Activated CD4-positive, alpha-beta T cell treated with anti-CD3 and anti-CD28 coated beads, Interleukin-2, Interleukin-6, amounts not matched to agents 100 ng/mL and 50 ng/mL, durations not matched to agents 16 hours and 8 hours (primary cell): ENCODE data around the gene FAM228B.
"Not testable (repeated sequence)": the region's sequence is repeated elsewhere in the genome, so short reads cannot be mapped to it uniquely, and the experiment has no call there.

Source experiments
- DNase-seq: peaks from one replicate; pipeline ENCODE4 v3.0.0-alpha.2; 2020

FAM228B gene

DNA sequence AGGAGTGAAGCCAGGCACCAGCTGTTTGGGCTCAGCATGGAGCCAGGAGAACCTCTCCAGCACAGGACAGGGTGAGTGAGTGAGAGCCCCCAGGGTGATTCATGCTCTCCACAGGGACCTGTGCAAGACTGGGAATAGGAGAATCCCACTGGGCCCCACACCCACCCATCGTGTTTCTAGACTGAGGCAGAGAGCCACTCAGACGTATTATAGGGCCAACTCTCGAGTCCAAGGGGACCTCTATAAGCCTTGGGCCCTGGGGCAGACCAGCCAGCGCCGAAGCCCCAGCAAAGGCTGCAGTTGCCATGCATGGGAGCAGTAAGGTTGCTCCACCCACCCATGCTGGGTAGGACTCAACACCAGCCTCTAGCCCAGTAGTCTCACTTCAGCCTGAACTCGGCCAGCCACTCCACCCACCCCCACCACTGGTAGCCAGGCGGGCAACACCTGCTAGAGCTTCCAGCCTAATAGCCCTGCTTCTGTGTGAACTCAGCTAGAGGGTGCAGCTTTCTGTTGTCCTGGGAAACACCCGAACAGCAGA, 19.1 kb upstream of the FAM228B start:
- DNase-seq: no peak

DNA sequence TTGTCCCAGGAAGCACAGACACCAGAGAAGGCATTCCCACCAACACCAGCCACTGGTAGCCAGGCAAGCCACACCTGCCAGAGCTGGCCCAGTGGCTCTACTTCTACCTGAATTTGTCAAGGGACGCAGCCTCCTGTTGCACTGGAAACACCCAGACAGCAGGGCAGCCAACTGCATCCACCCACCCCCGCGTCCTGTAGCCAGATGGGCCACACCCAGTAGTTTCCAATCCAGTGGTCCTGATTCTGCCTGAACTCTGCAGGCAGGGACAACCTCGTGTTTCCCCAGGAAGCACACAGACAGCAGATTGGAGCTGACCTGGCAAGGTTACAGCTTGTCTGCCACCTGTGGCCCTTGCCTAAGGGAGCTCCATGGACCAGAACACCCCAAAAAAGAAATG, 18.4 kb upstream of the FAM228B start:
- DNase-seq: no peak

DNA sequence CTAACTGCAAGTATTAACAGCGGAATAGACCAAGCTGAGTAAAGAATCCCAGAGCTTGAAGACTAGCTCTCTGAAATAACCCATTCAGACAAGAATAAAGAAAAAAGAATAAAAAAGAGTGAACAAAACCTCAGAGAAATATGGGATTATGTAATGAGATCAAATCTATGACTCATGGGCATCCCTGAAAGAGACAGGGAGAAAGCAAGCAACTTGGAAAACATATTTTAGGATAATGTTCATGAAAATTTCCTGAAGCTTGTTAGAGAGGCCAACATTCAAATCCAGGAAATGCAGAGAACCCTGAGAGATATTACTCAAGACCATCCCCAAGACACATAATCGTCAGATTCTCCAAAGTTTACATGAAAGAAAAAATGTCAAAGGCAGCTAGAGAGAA, 17.5 kb upstream of the FAM228B start:
- DNase-seq: no peak

DNA sequence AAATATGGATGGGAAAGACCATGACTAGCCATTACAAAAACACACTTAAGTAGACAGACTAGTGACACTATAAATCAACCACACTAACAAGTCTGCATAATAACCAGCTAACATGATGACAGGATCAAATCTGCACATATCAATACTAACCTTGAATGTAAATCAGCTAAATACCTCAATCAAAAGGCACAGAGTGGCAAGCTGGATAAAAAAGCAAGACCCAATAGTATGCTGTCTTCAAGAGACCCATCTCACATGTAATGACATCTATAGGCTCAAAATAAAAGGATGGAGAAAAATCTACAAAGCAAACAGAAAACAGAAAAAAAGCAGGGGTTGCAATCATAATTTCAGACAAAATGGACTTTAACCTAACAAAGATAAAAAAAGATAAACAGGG, 16.5 kb upstream of the FAM228B start:
- no peak for DNase-seq

DNA sequence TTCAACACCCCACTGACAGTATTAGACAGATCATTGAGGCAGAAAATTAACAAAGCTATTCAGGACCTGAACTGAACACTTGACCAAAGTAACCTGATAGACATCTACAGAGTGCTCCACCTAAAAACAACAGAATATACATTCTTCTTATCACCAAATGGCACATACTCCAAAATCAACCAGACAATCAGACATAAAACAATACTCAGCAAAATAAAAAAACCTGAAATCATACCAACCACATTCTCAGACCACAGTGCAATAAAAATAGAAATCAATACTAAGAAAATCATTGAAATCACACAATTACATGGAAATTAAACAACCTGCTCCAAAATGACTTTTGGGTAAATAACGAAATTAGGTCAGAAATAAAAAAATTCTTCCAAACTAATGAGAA, 15.9 kb upstream of the FAM228B start:
- DNase-seq: no peak

DNA sequence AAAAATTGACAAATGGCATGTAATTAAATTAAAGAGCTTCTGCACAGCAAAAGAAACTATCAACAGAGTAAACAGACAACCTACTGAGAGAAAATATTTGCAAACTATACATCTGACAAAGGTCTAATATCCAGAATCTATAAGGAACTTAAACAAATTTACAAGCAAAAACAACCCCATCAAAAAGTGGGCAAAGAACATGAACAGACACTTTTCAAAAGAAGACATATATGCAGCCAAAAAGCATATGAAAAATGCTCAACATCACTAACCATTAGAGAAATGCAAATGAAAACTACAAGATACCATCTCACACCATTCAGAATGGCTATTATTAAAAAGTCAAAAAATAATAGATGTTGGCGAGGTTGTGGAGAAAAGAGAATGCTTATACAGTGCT, 13.8 kb upstream of the FAM228B start:
- DNase-seq: not testable (repeated sequence)

DNA sequence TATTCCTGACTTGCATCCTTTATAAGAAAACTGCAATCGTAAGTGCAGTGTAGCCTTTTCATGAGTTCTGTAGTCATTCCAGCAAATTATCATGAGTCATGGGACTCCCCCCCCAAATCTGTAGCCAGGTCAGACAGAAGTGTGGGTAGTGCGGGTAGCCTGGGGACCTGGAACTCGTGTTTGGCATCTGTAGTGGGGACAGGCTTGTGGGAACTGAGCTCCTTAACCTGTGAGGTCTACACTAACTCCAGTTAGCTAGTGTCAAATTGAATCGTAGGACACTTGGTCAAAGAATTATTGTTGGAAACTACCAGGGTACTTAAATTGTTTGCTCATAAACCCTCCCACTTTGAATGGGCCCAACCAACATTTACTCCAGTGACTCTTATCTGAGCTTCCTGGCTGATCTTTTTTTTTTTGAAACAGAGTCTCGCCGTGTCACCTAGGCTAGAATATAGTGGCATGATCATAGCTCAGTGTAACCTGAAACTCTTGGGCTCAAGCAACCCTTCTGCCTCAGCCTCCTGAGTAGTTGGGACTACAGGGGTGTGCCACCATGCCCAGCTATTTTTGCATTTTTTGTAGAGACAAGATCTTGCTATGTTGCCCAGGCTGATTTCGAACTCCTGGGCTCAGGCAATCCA, 12.5 kb upstream of the FAM228B start:
- DNase-seq: no peak

DNA sequence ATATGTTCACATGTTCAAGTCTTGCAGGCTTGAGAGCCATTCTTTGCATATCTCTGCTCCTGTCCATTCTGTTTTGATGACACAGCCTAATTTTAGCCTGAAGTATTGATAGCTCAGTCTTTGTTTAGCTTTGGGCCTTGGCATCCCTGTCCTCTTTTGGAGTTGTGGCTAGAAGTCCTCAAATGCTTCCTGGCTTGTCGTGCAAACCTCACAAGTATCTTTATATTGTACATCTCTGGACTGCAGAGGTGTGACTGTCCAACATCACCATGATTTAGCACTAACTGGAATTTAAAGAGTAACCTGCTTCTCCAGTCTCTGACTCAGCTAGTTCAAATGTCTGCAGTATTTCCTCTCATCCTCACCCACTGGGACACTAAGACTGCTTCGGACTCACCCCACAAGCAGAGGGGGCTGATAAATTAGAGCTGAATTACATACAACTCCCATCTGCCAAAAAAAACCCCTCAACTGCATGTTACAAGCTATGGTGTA, 11.8 kb upstream of the FAM228B start:
- no peak for DNase-seq

DNA sequence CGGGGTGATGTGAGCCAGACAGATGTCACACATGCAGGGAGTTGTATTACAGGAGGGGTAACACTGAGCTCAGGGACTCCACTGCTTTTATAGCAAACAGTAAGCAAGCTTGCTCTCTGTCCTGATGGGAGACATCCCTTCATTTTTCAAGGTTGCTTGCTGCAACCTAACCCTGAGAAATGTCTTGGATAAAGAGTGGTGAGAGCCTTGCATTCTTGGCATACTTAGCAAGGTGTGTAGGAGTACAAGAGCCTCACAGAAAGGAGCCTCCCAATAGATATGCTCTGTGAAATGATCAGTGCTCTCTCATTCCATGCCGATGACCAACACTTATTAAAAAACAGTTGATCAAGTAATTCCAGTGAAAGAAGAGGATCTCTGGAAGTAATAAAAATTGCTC, 8.2 kb upstream of the FAM228B start:
- DNase-seq: no peak

DNA sequence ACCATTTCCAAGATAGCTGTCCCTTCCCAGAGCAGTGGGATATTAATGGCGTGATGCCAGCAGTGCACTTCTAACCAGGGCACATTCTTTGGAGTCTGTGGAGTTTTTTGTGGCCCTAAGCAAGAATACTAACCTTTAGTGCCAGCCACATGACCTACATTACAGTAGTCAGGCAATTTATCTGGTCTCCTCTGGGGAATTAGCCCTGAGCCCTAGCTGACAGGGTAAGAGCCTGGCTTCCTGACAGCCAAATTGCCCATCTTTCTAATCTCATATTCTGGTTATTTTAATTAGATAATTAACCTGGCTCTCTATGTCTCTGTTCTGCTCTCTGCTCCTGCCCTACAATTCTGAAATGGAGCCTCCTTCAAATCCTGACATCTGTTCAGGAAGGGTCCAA, 5.4 kb upstream of the FAM228B start:
- no peak for DNase-seq

DNA sequence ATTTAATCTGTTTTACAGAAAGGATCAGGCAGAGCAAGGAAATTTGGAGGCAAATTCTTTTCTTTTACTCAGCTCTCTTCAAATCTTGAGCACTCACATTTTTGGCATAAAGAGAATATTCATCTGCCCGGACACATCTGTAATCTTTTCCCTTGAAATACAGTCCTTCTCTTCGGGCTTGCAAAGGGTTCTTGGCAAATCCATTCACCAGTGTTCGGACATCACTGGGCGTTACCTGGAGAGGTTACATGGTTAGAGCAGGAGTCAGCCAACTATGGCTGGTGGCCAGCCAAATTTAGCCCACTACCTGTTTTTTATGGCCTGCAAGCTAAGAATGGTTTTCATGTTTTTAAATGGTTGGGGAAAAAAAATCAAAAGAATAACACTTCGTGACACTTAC, 2.2 kb upstream of the FAM228B start:
- DNase-seq: no peak

DNA sequence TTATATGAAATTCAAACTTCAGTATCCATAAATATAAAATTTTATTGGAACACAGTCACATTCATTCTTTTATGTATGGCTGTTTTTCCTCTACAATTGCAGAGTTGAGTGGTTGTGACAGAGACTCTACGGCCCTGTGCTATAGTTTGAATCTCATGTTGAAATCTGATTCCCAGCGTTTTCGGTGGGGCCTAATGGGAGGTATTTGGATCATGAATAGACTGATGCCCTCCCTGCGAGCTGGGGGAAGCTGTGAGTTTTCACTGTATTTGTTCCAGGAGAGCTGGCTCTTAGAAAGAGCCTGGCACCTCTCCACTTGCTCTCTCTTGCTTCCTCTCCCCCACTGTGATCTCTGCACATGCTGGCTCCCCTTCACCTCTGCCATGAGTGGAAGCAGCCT, 1.8 kb upstream of the FAM228B start:
- no peak for DNase-seq

DNA sequence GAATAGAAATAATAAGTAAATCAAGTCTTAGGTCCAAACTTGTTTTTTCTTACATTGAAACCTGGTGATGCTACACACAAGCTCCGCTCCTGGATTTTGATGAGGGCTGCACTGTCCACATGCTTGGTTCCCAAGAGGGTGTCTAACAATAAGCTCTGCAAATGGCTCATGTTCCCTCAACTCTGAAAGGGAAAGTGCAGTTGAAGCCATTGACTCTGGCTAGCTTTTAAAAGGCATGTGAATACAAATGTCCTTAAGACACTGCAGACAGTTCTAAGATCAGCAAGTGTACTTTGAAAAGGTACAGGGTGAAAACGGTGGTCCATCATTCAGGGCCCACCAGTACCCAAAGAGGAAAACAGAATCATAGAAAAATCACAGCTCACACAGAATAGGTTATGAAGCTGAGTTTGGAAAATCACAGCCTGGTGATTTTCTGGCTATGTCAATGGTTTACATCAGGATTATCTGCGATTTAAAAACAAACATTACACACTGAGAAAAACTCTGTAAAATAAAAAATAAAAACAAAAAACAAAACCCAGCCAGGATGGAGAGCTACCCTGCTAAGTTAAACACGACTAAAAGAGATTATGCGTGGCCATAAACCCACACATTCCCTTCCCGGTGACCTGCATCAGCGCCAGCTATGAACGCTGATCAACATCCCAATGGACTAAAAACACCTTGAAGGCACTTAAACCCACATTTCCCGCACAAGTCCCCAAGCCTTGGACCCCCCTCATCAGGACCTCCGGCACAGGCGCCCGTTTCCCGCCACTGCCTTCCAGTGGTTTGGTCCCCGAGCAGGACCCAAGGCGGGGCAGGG, 689 bp upstream of the FAM228B start:
- DNase-seq: no peak

DNA sequence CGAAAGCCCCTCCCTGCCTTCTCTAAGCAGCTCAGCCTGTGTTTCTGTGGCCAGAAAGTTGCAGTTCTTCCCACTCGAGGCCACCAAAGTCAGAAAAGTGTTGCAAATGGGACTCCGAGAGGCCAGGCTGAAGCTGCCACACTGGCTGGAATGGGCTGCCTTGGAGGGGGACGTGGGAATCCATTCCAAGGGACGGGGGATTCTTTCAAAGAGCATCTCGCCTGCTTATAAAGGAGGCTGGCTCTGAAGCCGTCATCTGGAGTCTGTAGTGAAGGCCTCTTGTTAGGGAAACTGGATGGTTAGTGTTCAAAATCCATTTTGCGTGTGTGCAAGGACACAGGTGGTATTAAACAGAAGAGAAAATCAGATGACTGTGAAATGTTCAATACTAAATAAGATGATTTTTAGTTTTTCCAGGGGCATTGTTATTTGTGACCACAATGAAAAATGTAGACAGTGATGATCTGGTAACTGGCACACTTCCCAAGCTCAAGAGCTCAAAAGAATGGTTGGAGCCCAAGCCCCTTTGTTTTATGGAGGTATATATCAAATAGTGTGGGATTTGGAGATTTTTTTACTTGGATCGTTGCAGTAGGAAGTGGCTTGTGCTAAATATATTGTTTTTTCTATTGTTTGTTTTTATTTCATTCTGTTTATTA, 782 bp downstream of the FAM228B start:
- DNase-seq: no peak

DNA sequence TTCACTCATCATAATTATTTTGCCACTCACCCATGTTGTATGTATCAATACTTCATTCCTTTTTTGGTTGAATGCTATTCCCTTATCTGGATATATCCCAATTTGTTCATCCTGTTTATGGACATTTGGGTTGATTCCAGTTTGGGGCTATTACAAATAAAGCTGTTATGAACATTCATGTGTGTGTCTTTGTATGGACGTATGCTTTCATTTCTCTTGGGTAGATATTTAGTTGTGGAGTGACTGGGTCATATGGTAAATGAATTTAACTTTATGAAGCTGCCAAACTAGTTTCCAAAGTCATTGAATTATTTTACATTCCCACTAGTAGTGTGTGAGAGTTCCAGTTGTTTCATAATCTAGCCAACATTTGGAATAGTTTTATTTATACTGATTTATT, 2.7 kb downstream of the FAM228B start:
- DNase-seq: no peak

DNA sequence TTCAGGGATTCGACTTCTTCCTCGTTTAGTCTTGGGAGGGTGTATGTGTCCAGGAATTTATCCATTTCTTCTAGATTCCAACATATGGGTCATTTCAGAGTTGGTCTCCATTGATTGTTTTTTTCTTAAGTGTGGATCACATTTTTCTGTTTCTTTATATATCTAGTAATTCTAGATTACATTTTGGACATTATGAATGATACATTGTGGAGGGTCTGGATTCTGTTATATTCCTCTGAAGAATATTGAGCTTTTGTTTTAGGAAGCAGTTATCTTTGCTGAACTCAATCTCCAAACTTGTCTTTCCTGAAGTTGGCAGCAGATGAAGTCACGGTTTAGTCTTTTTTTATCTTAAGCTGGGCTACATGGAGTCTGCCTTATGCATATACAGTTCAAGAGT, 9.3 kb downstream of the FAM228B start:
- no peak for DNase-seq

DNA sequence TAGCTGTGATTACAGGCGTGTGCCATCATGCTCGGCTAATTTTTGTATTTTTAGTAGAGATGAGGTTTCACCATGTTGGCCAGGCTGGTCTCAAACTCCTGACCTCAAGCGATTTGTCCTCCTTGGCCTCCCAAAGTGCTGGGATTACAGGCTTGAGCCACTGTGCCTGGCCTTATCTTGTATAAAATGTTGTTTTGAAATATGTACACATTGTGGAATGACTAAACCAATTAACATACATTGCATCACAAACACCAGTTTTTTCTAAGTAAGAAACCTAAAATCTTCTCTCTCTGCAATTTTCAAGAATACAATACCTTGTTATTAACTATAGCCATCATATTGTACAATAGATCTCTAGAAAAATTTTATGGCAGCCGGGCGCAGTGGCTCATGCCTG, 17.0 kb downstream of the FAM228B start:
- not testable (repeated sequence) for DNase-seq

DNA sequence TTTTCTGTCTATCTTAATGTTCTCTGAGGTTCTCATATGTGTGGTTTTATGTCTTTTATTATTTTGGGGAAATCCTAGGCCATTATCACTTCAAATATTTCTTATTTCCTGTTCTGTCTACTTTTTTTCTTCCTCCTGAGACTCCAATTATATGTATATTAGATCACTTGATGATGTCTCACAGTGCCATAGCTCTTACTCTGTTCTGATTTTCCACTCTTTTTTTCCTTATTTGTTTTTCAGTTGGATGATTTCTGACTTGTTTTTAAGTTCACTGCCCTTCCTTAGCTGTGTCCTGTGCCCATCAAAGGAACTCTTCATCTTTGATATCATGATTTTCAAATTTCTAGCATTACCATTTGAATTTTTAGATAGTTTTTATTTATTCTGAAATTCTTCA, 24.1 kb downstream of the FAM228B start:
- DNase-seq: no peak

DNA sequence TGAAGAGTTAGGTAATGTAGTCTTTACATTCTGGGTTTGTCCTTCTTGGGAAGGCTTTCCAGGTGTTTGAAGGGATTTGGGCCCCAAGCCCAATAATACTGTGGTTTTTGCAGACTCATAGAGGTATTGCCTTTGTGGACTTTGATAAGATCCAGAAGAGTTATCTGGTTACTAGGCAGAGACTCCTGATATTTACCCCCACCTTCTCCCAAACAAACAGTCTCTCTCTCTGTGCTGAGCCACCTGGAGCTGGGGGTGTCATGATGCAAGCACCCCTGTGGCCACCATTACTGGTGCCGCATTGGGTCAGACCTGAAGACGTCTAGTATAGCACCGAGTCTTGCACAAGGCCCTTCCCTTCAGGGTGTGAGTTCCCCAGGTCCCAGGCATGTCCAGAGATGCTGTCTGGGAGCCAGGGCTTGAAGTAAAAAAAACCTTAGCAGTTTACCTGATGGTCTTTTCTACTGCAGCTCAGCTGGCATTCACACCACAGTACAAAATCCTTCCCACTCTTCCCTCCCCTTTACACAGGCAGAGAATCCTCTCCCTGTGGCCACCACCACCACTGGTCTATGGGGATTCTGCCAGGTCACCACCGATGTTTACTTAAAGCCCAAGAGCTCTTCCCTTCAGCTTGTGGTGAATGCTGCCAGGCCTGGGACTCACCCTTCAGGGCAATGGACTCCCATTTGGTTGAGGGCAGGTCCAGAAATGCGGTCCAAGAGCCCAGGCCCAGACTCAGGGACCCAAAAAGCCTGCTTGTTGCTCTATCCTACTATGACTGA, 29.3 kb downstream of the FAM228B start:
- no peak for DNase-seq

DNA sequence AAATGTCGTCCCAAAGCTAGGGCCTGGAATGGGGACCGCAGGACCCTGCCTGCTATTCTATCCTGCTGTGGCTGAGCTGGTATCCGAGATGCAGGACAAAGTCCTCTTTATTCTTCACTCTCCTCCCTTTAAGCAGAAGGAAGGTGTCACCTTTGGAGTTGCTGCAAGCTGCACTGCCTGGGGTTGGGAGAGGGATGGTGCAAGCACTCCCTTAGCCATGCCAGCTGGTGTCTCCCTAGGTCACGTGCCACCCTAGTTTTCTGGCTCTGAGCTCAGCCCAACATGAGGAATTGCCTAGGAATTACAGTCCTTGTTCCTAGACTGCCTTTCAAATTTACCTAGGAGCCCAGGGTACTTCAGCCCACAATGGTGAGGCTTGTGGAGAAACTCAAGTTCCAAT, 30.2 kb downstream of the FAM228B start:
- DNase-seq: no peak

DNA sequence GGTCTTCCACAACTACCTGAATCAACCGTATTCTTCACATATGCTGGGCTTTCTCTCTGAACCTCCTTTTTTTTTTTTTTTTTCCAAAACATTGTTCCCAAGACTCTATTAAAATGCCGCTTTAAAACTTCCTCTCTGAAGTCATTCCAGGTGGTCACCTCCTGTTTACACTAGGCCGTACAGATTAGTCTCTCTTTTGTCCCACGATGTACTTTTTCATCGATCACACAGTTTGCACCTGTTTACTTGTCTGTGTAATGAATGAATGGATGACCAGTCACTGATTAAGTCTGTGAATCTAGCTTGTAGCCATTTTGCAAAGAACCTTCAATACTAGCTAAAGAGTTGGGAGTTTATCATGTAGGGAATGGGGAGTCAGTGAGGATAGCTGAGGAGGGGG, 34.9 kb downstream of the FAM228B start:
- no peak for DNase-seq

DNA sequence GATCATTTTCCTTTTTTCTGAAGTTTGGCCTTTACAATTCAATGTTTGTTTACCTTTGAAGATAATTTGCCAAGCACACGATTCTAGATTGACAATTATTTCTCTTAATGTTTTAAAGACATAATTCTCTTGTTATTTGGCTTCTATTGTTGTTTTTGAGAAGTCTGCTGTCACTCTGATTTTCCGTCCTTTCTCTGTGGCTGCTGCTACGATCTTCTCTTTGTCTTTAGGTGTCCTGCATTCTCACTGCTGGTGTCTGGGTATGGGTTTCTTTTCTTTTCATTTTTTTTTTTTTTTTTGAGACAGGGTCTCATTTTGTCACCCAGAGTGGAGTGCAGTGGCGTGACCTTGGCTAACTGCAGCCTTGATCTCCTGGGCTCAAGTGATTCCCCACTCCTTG, 36.4 kb downstream of the FAM228B start:
- no peak for DNase-seq

DNA sequence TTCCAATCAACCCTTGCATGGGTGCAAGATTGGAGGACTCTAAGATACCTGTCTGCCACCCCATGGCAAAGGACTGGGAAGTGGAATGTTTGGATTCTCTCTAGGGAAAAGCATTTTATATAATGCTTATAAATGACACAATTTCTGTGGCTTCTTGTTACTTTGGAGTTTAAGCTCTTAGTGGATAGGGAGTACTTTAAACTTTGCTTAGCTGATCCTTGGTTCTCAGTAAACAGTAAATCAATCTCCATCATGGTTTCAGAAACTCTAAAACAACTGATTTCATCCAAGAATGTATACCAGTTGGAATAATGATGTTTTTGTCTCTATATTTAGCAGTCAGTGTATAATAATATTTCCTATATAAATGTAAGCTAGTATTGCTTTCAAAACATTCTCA, 37.5 kb downstream of the FAM228B start:
- DNase-seq: no peak
